K562 (cell line): Measurements from ENCODE around the gene HAX1. TPM values are rescaled to one million over a fixed set of nuclear protein-coding genes. Genes with fewer than 3 reads are reported as not detected.

Experiments used
- ARID3A ChIP-seq: IDR thresholded peaks from 2 replicates; pipeline ENCODE4 v1.6.1; 2012; ENCODE audit warnings: low read depth, low read length, improper control_type of control experiment, borderline replicate concordance
- ARNT ChIP-seq, 2 experiments: fragments of 450-650 bp; IDR thresholded peaks; 2 replicates each; pipeline ENCODE4 v1.6.1; 2016; ENCODE audit warnings: mild to moderate bottlenecking in 1 of 2
- EGR1 ChIP-seq: fragments of 450-650 bp; conservative IDR thresholded peaks from 2 replicates; pipeline ENCODE4 v1.6.1; 2017; ENCODE audit warnings: mild to moderate bottlenecking
- ELF2 ChIP-seq: fragments of 250-450 bp; sonication (Bioruptor Pico); IDR thresholded peaks from 2 replicates; pipeline ENCODE4 v1.5.0; 2021; ENCODE audit warnings: mild to moderate bottlenecking
- FOSL1 ChIP-seq: fragments of 200-800 bp; sonication (Bioruptor generic); conservative IDR thresholded peaks from 2 replicates; pipeline ENCODE4 v1.6.1; 2016; ENCODE audit warnings: missing genetic modification characterization, missing compliant biosample characterization
- GATAD2A ChIP-seq: fragments of 450-650 bp; IDR thresholded peaks from 2 replicates; pipeline ENCODE4 v1.6.1; 2017
- HDAC1 ChIP-seq, 2 experiments: fragments of 450-650 bp; IDR thresholded peaks; 2 replicates each; pipeline ENCODE4 v1.6.1; 2016 to 2017; ENCODE audit warnings: inconsistent platforms in 1 of 2, mild to moderate bottlenecking in 1 of 2, moderate library complexity in 1 of 2
- MAFG ChIP-seq: fragments of 450-650 bp; conservative IDR thresholded peaks from 2 replicates; pipeline ENCODE4 v1.6.1; 2016; ENCODE audit warnings: missing genetic modification characterization, missing compliant biosample characterization
- MCM5 ChIP-seq: fragments of 450-650 bp; IDR thresholded peaks from 2 replicates; pipeline ENCODE4 v1.6.1; 2016; ENCODE audit warnings: low read depth
- MYNN ChIP-seq, 2 experiments: sonication (generic); formaldehyde crosslinking in 1 of 2; IDR thresholded peaks; 2 replicates each; pipeline versions ENCODE4 v1.5.0 to v1.6.1; 2016 to 2020; ENCODE audit warnings: antibody characterized with exemption in 1 of 2, missing genetic modification reagents in 1 of 2
- TCF7 ChIP-seq: sonication (generic); IDR thresholded peaks from 2 replicates; pipeline ENCODE4 v1.6.1; 2016; ENCODE audit warnings: antibody characterized with exemption, borderline replicate concordance
- TEAD1 ChIP-seq, 2 experiments: fragments of 450-650 bp in 1 of 2; sonication (generic) in 1 of 2; formaldehyde crosslinking; IDR thresholded peaks; 2 replicates each; pipeline versions ENCODE4 v1.4.0 to v1.8.0; 2020 to 2022; ENCODE audit warnings: mild to moderate bottlenecking in 2 of 2, missing genetic modification reagents in 1 of 2
- TEAD4 ChIP-seq, 2 experiments: sonication (generic) in 1 of 2; formaldehyde crosslinking in 1 of 2; IDR thresholded peaks; 2 replicates each; pipeline versions ENCODE4 v1.6.1 to v1.8.0; 2012 to 2022; ENCODE audit warnings: borderline replicate concordance in 1 of 2, inconsistent platforms in 1 of 2, low read length in 1 of 2, mild to moderate bottlenecking in 1 of 2, missing genetic modification reagents in 1 of 2
- THRA ChIP-seq: fragments of 450-650 bp; IDR thresholded peaks from 2 replicates; pipeline ENCODE4 v1.6.1; 2017; ENCODE audit warnings: mild to moderate bottlenecking, moderate library complexity
- YBX1 ChIP-seq: fragments of 450-650 bp; IDR thresholded peaks from 2 replicates; pipeline ENCODE4 v1.7.1; 2016; ENCODE audit warnings: mild to moderate bottlenecking
- ZNF184 ChIP-seq: sonication (generic); formaldehyde crosslinking; IDR thresholded peaks from 2 replicates; pipeline ENCODE4 v1.5.0; 2020; ENCODE audit warnings: missing genetic modification reagents
- ZNF23 ChIP-seq: fragments of 250-450 bp; sonication (Bioruptor Pico); IDR thresholded peaks from 2 replicates; pipeline ENCODE4 v1.4.0; 2020; ENCODE audit warnings: mild to moderate bottlenecking
- ZNF384 ChIP-seq: IDR thresholded peaks from 2 replicates; pipeline ENCODE4 v1.6.1; 2012; ENCODE audit warnings: low read depth, low read length, improper control_type of control experiment
- ZNF398 ChIP-seq: fragments of 250-450 bp; sonication (Bioruptor Pico); IDR thresholded peaks from 2 replicates; pipeline ENCODE4 v1.8.0; 2021; ENCODE audit warnings: moderate library complexity, mild to moderate bottlenecking, inconsistent platforms
- ZNF445 ChIP-seq: fragments of 250-450 bp; sonication (Bioruptor Pico); IDR thresholded peaks from 2 replicates; pipeline ENCODE4 v1.4.0; 2020; ENCODE audit warnings: low read depth, mild to moderate bottlenecking, moderate library complexity
- ZNF75A ChIP-seq: fragments of 450-650 bp; formaldehyde crosslinking; IDR thresholded peaks from 2 replicates; pipeline ENCODE4 v1.4.0; 2020; ENCODE audit warnings: mild to moderate bottlenecking
- ZNF77 ChIP-seq: fragments of 250-450 bp; sonication (Bioruptor Pico); IDR thresholded peaks from 2 replicates; pipeline ENCODE4 v1.5.0; 2020
- polyA plus RNA-seq, 8 experiments: library from polyadenylated mRNA; depleted of rRNA in 4 of 8; stranded (reverse) in 5 of 8; unstranded in 3 of 8; fragments of >200 nt; fragmentation: Nextera tagmentation in 2 of 8; fragmentation: Illumina TruSeq in 1 of 8; extraction: Ambion mirVana in 2 of 8; extraction: Trizol in 1 of 8; gene quantifications; 2 replicates each; pipeline versions ENCODE4 v1.2.1 to v1.2.3, GENCODE V29; 2011 to 2014; ENCODE audit warnings: inconsistent platforms in 1 of 8, missing spikeins in 1 of 8
- total RNA-seq, 7 experiments: library from RNA; depleted of rRNA in 6 of 7; stranded (reverse); fragments of >200 nt in 6 of 7; fragmentation: Illumina TruSeq in 2 of 7; extraction: Trizol in 2 of 7; gene quantifications; 2 replicates each; pipeline versions ENCODE4 v1.2.1 to v1.2.3, GENCODE V29; 2011 to 2021; ENCODE audit warnings: low replicate concordance in 1 of 7
- TF ChIP-seq, protein P1 (sequence below): fragments of 200-800 bp; sonication (Bioruptor generic); IDR thresholded peaks from 2 replicates; pipeline ENCODE4 v1.6.1; 2017; ENCODE audit warnings: missing genetic modification characterization, missing compliant biosample characterization

Gene HAX1
- total and polyA plus RNA-seq, 9 of the 15 experiments (the other 6 are each of a cell fraction or from before 2014, with no cell fraction given) = 143 to 492 (median 234) TPM

DNA sequence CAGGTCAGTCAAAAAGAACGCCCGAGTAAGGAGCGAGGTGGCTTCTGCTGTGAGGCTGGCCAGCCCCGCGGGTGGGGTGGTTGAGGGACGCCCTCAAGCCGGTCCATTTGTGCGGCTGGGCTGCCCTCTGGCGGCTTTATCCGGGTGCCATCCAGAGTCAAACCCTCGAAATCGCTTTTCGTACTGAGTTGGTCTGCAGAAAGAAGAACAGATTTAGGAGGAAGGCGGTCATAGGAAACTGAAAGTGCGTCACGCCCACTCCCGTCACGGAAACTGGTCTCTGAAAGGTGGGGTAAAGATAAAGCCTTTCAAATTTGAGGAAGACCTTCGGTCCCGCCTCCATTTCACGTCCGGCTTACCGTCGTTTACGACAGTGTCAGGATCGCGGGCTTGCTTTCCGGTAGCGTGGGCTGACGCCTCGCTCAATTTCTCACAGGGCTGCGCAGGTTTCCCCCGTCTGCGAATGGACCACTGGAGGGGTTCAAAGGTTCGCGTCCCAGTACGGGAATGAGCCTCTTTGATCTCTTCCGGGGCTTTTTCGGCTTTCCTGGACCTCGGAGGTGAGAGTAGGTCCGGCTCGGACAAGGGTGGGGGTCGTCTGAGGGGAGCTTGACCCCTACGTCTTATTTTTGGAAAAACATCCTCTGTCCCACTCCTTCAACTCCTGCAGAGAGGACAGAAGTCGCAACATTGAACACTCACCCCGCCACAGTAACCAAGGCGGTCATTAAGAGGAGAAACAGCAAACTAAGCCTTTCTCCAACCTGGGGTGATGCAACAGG lies at the start of gene HAX1 (continued):
- no peak for TF ChIP-seq ZNF398 (CRISPR knock-in tag)
- TF ChIP-seq, protein P1, sequence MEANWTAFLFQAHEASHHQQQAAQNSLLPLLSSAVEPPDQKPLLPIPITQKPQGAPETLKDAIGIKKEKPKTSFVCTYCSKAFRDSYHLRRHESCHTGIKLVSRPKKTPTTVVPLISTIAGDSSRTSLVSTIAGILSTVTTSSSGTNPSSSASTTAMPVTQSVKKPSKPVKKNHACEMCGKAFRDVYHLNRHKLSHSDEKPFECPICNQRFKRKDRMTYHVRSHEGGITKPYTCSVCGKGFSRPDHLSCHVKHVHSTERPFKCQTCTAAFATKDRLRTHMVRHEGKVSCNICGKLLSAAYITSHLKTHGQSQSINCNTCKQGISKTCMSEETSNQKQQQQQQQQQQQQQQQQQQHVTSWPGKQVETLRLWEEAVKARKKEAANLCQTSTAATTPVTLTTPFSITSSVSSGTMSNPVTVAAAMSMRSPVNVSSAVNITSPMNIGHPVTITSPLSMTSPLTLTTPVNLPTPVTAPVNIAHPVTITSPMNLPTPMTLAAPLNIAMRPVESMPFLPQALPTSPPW = peak; percentile 85
- TF ChIP-seq ZNF75A (CRISPR knock-in tag) = no peak
- TF ChIP-seq ZNF184 = no peak
- no peak for TF ChIP-seq ZNF445
- 0 out of 2 replicates have a peak, but pooled peaks have one; percentile 11 for TF ChIP-seq MAFG (tag)
- TF ChIP-seq ZNF384 = no peak
- TF ChIP-seq TEAD4 (IDR thresholded peaks at IDR 0.05; ENCODE audit: low read length) = peak; percentile 43; the same call in 1 of the 2 replicates
- no peak for TF ChIP-seq TEAD4 (CRISPR knock-in tag; IDR thresholded peaks at IDR 0.05; ENCODE audit: borderline replicate concordance)
- TF ChIP-seq MYNN (IDR thresholded peaks at IDR 0.05) = no peak
- TF ChIP-seq MYNN (CRISPR knock-in tag; IDR thresholded peaks at IDR 0.05) = no peak
- TF ChIP-seq THRA = no peak
- TF ChIP-seq ZNF77 (CRISPR knock-in tag) = no peak
- TF ChIP-seq EGR1 = peak; percentile 96
- TF ChIP-seq ELF2 (CRISPR knock-in tag) = 0 out of 2 replicates have a peak, but pooled peaks have one; percentile 29
- peak; percentile 53 for TF ChIP-seq FOSL1
- TF ChIP-seq ARID3A = peak; percentile 86
- TF ChIP-seq MCM5 = no peak
- TF ChIP-seq YBX1 = no peak
- no peak for TF ChIP-seq ZNF23
- no peak for TF ChIP-seq ARNT (IDR thresholded peaks at IDR 0.05)
- peak in 1 of 2 experiments; percentile 72; a peak in 2 of 4 replicates for TF ChIP-seq HDAC1 (IDR thresholded peaks at IDR 0.05)
- peak; percentile 77 for TF ChIP-seq TCF7
- TF ChIP-seq TEAD1 (CRISPR knock-in tag; IDR thresholded peaks at IDR 0.05) = peak in 1 of 2 experiments; percentile 4; a peak in 1 of 4 replicates
- no peak for TF ChIP-seq GATAD2A
